Measurements from ENCODE around the gene IL17A.
"Not testable (repeated sequence)": the region's sequence is repeated elsewhere in the genome, so short reads cannot be mapped to it uniquely, and the experiment has no call there.

IL17A gene

GRCh38 chr6:52167267-52167666, 18.9 kb upstream of the IL17A start:
- DNase-seq = no peak
- no peaks in the 10 kb centered on the region for H3K4me1 ChIP-seq (ENCODE audit: control insufficient read depth, low read depth, low read length)
- H2BK15ac ChIP-seq (replicated peaks; ENCODE audit: low read depth) = no peak overlapping the region
- H3K9ac ChIP-seq (ENCODE audit: low read length) = no peak overlapping the region
- H3K4me3 ChIP-seq (ENCODE audit: low read length) = no peak overlapping the region
- H2BK120ac ChIP-seq (ENCODE audit: low read depth, low read length) = no peak overlapping the region
- H3K79me1 ChIP-seq (ENCODE audit: low read length) = no peaks in the 10 kb centered on the region
- H3K4ac ChIP-seq (ENCODE audit: low read depth, low read length) = no peak overlapping the region
- no peak overlapping the region for H2AK5ac ChIP-seq (ENCODE audit: low read length)
- no peak overlapping the region for H3K23ac ChIP-seq (ENCODE audit: low read length)
- no peaks in the 10 kb centered on the region for H3K79me2 ChIP-seq (ENCODE audit: control insufficient read depth, insufficient read depth, low read length)
- H3K4me2 ChIP-seq (ENCODE audit: low read length) = no peak overlapping the region
- WGBS (ENCODE audit: extremely low coverage, insufficient coverage, low lambda C conversion rate) = no CpG with 5 or more reads among the region's 1 CpG
- no peak overlapping the region for H4K8ac ChIP-seq (ENCODE audit: low read depth, low read length)
- H3K18ac ChIP-seq (ENCODE audit: low read length) = no peak overlapping the region
- H2BK5ac ChIP-seq (ENCODE audit: low read length) = no peak overlapping the region
- no peaks in the 10 kb centered on the region for H3K27me3 ChIP-seq (ENCODE audit: insufficient read depth, low read length, poor library complexity)
- H3K27ac ChIP-seq (ENCODE audit: low read depth, low read length) = no peak overlapping the region
- H3K36me3 ChIP-seq (ENCODE audit: control insufficient read depth, insufficient read depth, low read length) = no peaks in the 10 kb centered on the region
- H4K5ac ChIP-seq (ENCODE audit: low read length) = no peak overlapping the region
- H3K56ac ChIP-seq (ENCODE audit: low read length) = no peak overlapping the region

GRCh38 chr6:52168351-52168750, 17.8 kb upstream of the IL17A start:
- H2BK15ac ChIP-seq (replicated peaks; ENCODE audit: low read depth); H3K4ac ChIP-seq (ENCODE audit: low read depth, low read length); H4K8ac ChIP-seq (ENCODE audit: low read depth, low read length); H4K5ac ChIP-seq (ENCODE audit: low read length); H3K27me3 ChIP-seq (ENCODE audit: insufficient read depth, low read length, poor library complexity); H2BK5ac ChIP-seq (ENCODE audit: low read length); H3K56ac ChIP-seq (ENCODE audit: low read length); H3K9ac ChIP-seq (ENCODE audit: low read length); H3K27ac ChIP-seq (ENCODE audit: low read depth, low read length); H3K23ac ChIP-seq (ENCODE audit: low read length); H3K4me1 ChIP-seq (ENCODE audit: control insufficient read depth, low read depth, low read length); DNase-seq; H3K18ac ChIP-seq (ENCODE audit: low read length); H3K79me2 ChIP-seq (ENCODE audit: control insufficient read depth, insufficient read depth, low read length); H3K36me3 ChIP-seq (ENCODE audit: control insufficient read depth, insufficient read depth, low read length); H2BK120ac ChIP-seq (ENCODE audit: low read depth, low read length); H2AK5ac ChIP-seq (ENCODE audit: low read length); H3K4me3 ChIP-seq (ENCODE audit: low read length); H3K4me2 ChIP-seq (ENCODE audit: low read length); H3K79me1 ChIP-seq (ENCODE audit: low read length): not testable (repeated sequence)
- WGBS (ENCODE audit: extremely low coverage, insufficient coverage, low lambda C conversion rate) = no CpG with 5 or more reads among the region's 3 CpGs

GRCh38 chr6:52174118-52174517, 12.1 kb upstream of the IL17A start:
- H3K9ac ChIP-seq (ENCODE audit: low read length) = no peak overlapping the region
- WGBS (ENCODE audit: extremely low coverage, insufficient coverage, low lambda C conversion rate) = no CpG with 5 or more reads among the region's 3 CpGs
- H3K36me3 ChIP-seq (ENCODE audit: control insufficient read depth, insufficient read depth, low read length) = no peaks in the 10 kb centered on the region
- H2BK120ac ChIP-seq (ENCODE audit: low read depth, low read length) = no peak overlapping the region
- H3K4me3 ChIP-seq (ENCODE audit: low read length) = no peak overlapping the region
- H4K8ac ChIP-seq (ENCODE audit: low read depth, low read length) = no peak overlapping the region
- DNase-seq = no peak
- H3K79me2 ChIP-seq (ENCODE audit: control insufficient read depth, insufficient read depth, low read length) = no peaks in the 10 kb centered on the region
- no peak overlapping the region for H3K4me2 ChIP-seq (ENCODE audit: low read length)
- no peaks in the 10 kb centered on the region for H3K4me1 ChIP-seq (ENCODE audit: control insufficient read depth, low read depth, low read length)
- H3K27me3 ChIP-seq (ENCODE audit: insufficient read depth, low read length, poor library complexity) = no peaks in the 10 kb centered on the region
- H3K23ac ChIP-seq (ENCODE audit: low read length) = no peak overlapping the region
- H2BK5ac ChIP-seq (ENCODE audit: low read length) = no peak overlapping the region
- H3K79me1 ChIP-seq (ENCODE audit: low read length) = no peaks in the 10 kb centered on the region
- no peak overlapping the region for H2AK5ac ChIP-seq (ENCODE audit: low read length)
- no peak overlapping the region for H3K4ac ChIP-seq (ENCODE audit: low read depth, low read length)
- no peak overlapping the region for H2BK15ac ChIP-seq (replicated peaks; ENCODE audit: low read depth)
- H3K18ac ChIP-seq (ENCODE audit: low read length) = no peak overlapping the region
- no peak overlapping the region for H4K5ac ChIP-seq (ENCODE audit: low read length)
- no peak overlapping the region for H3K27ac ChIP-seq (ENCODE audit: low read depth, low read length)
- no peak overlapping the region for H3K56ac ChIP-seq (ENCODE audit: low read length)

GRCh38 chr6:52176550-52176949, 9.6 kb upstream of the IL17A start:
- no peak overlapping the region for H2AK5ac ChIP-seq (ENCODE audit: low read length)
- H2BK120ac ChIP-seq (ENCODE audit: low read depth, low read length) = no peak overlapping the region
- no peak overlapping the region for H2BK15ac ChIP-seq (replicated peaks; ENCODE audit: low read depth)
- H3K36me3 ChIP-seq (ENCODE audit: control insufficient read depth, insufficient read depth, low read length) = no peaks in the 10 kb centered on the region
- H3K4me3 ChIP-seq (ENCODE audit: low read length) = no peak overlapping the region
- no peaks in the 10 kb centered on the region for H3K79me2 ChIP-seq (ENCODE audit: control insufficient read depth, insufficient read depth, low read length)
- H2BK5ac ChIP-seq (ENCODE audit: low read length) = no peak overlapping the region
- H3K9ac ChIP-seq (ENCODE audit: low read length) = no peak overlapping the region
- H3K79me1 ChIP-seq (ENCODE audit: low read length) = no peaks in the 10 kb centered on the region
- no peak overlapping the region for H4K5ac ChIP-seq (ENCODE audit: low read length)
- no CpG with 5 or more reads among the region's 1 CpG for WGBS (ENCODE audit: extremely low coverage, insufficient coverage, low lambda C conversion rate)
- H3K4me1 ChIP-seq (ENCODE audit: control insufficient read depth, low read depth, low read length) = no peaks in the 10 kb centered on the region
- no peak overlapping the region for H3K4me2 ChIP-seq (ENCODE audit: low read length)
- no peak overlapping the region for H3K23ac ChIP-seq (ENCODE audit: low read length)
- no peak overlapping the region for H3K18ac ChIP-seq (ENCODE audit: low read length)
- H4K8ac ChIP-seq (ENCODE audit: low read depth, low read length) = no peak overlapping the region
- no peak for DNase-seq
- H3K27me3 ChIP-seq (ENCODE audit: insufficient read depth, low read length, poor library complexity) = no peaks in the 10 kb centered on the region
- no peak overlapping the region for H3K27ac ChIP-seq (ENCODE audit: low read depth, low read length)
- H3K4ac ChIP-seq (ENCODE audit: low read depth, low read length) = no peak overlapping the region
- H3K56ac ChIP-seq (ENCODE audit: low read length) = no peak overlapping the region

- DNase-seq = no peak
- no peak overlapping the region for H3K9ac ChIP-seq (ENCODE audit: low read length)
- no peaks in the 10 kb centered on the region for H3K4me1 ChIP-seq (ENCODE audit: control insufficient read depth, low read depth, low read length)
- no peak overlapping the region for H4K5ac ChIP-seq (ENCODE audit: low read length)
- no peak overlapping the region for H3K18ac ChIP-seq (ENCODE audit: low read length)
- H3K4me2 ChIP-seq (ENCODE audit: low read length) = no peak overlapping the region
- no peaks in the 10 kb centered on the region for H3K79me1 ChIP-seq (ENCODE audit: low read length)
- no peaks in the 10 kb centered on the region for H3K36me3 ChIP-seq (ENCODE audit: control insufficient read depth, insufficient read depth, low read length)
- H3K23ac ChIP-seq (ENCODE audit: low read length) = no peak overlapping the region
- no peaks in the 10 kb centered on the region for H3K27me3 ChIP-seq (ENCODE audit: insufficient read depth, low read length, poor library complexity)
- H2BK120ac ChIP-seq (ENCODE audit: low read depth, low read length) = no peak overlapping the region
- H2BK5ac ChIP-seq (ENCODE audit: low read length) = no peak overlapping the region
- no peak overlapping the region for H3K4ac ChIP-seq (ENCODE audit: low read depth, low read length)
- no peak overlapping the region for H3K56ac ChIP-seq (ENCODE audit: low read length)
- H2AK5ac ChIP-seq (ENCODE audit: low read length) = no peak overlapping the region
- no peak overlapping the region for H3K4me3 ChIP-seq (ENCODE audit: low read length)
- H4K8ac ChIP-seq (ENCODE audit: low read depth, low read length) = no peak overlapping the region
- no peak overlapping the region for H3K27ac ChIP-seq (ENCODE audit: low read depth, low read length)
- no peaks in the 10 kb centered on the region for H3K79me2 ChIP-seq (ENCODE audit: control insufficient read depth, insufficient read depth, low read length)
- no peak overlapping the region for H2BK15ac ChIP-seq (replicated peaks; ENCODE audit: low read depth)
These were observed 8.2 kb upstream of the IL17A start for GRCh38 chr6:52177961-52178360.

GRCh38 chr6:52180787-52181558, 5.2 kb upstream of the IL17A start:
- Histone ChIP-seq H2AK5ac (ENCODE audit: low read length) (no peak overlapping the region), H2BK15ac (replicated peaks; ENCODE audit: low read depth) (no peak overlapping the region), H3K4me1 (ENCODE audit: control insufficient read depth, low read depth, low read length) (no peaks in the 10 kb centered on the region), H3K36me3 (ENCODE audit: control insufficient read depth, insufficient read depth, low read length) (no peaks in the 10 kb centered on the region), H3K79me2 (ENCODE audit: control insufficient read depth, insufficient read depth, low read length) (no peaks in the 10 kb centered on the region), H4K5ac (ENCODE audit: low read length) (no peak overlapping the region), H3K4me3 (ENCODE audit: low read length) (no peak overlapping the region), H3K4ac (ENCODE audit: low read depth, low read length) (no peak overlapping the region), H3K79me1 (ENCODE audit: low read length) (no peaks in the 10 kb centered on the region), H2BK5ac (ENCODE audit: low read length) (no peak overlapping the region), H3K27ac (ENCODE audit: low read depth, low read length) (no peak overlapping the region), H4K8ac (ENCODE audit: low read depth, low read length) (no peak overlapping the region), H3K56ac (ENCODE audit: low read length) (no peak overlapping the region), H3K4me2 (ENCODE audit: low read length) (no peak overlapping the region), H3K23ac (ENCODE audit: low read length) (no peak overlapping the region), H3K27me3 (ENCODE audit: insufficient read depth, low read length, poor library complexity) (no peaks in the 10 kb centered on the region), H3K9ac (ENCODE audit: low read length) (no peak overlapping the region), H2BK120ac (ENCODE audit: low read depth, low read length) (no peak overlapping the region), H3K18ac (ENCODE audit: low read length) (no peak overlapping the region)
- WGBS (ENCODE audit: extremely low coverage, insufficient coverage, low lambda C conversion rate) = no CpG with 5 or more reads among the region's 5 CpGs
- no peak for DNase-seq

Measured in mesendoderm (in vitro differentiated cells).